ENCODE results near the gene TREX2.

- TF ChIP-seq CTCF (IDR thresholded peaks at IDR 0.05; ENCODE audit: poor library complexity) (no peak), EZH2 (IDR thresholded peaks at IDR 0.05; ENCODE audit: borderline replicate concordance) (no peak), EZH2phosphoT487 (IDR thresholded peaks at IDR 0.05; ENCODE audit: low read depth, severe bottlenecking, unreplicated experiment) (no peak)
Measured at GRCh38 chrX:153414856-153415510, 30.9 kb downstream of the TREX2 start.

All from hepatocyte (in vitro differentiated cells).